Effector memory CD8-positive, alpha-beta T cell (primary cell): ENCODE measurements around the gene PTPN1.
A peak's percentile ranks its signal among the peaks of the same experiment; 100 is the strongest.

Experiments
- ATAC-seq: fragments of 150-1000 bp; cut with Tn5 transposase; replicated peaks from 2 replicates; pipeline ENCODE4 v1.10.0; 2021; ENCODE audit warnings: mild to moderate bottlenecking, moderate library complexity
- DNase-seq, 3 experiments: peaks; one replicate each; pipeline ENCODE4 v3.0.0; 2021
- H3K27ac Mint-ChIP-seq, 2 donors: one replicate each; pipeline ENCODE4 v1.8.0; 2022; ENCODE audit warnings: mild to moderate bottlenecking in 2 of 2, mixed read lengths in 2 of 2, moderate library complexity in 2 of 2
- H3K27me3 Mint-ChIP-seq, 2 donors: one replicate each; pipeline ENCODE4 v1.8.0; 2022; ENCODE audit warnings: mixed read lengths in 2 of 2
- H3K36me3 Mint-ChIP-seq: one replicate; pipeline ENCODE4 v1.8.0; 2022; ENCODE audit warnings: mild to moderate bottlenecking, moderate library complexity, mixed read lengths; ENCODE audit not compliant: insufficient read depth
- H3K4me1 Mint-ChIP-seq, 2 donors: one replicate each; pipeline ENCODE4 v1.8.0; 2022; ENCODE audit warnings: low read depth in 2 of 2, mixed read lengths in 2 of 2
- H3K4me3 Mint-ChIP-seq, 2 donors: one replicate each; pipeline ENCODE4 v1.8.0; 2022; ENCODE audit warnings: mild to moderate bottlenecking in 2 of 2, mixed read lengths in 2 of 2, moderate library complexity in 2 of 2
- H3K9me3 Mint-ChIP-seq, 2 donors: one replicate each; pipeline ENCODE4 v1.8.0; 2022; ENCODE audit warnings: mixed read lengths in 2 of 2

PTPN1 gene

DNA sequence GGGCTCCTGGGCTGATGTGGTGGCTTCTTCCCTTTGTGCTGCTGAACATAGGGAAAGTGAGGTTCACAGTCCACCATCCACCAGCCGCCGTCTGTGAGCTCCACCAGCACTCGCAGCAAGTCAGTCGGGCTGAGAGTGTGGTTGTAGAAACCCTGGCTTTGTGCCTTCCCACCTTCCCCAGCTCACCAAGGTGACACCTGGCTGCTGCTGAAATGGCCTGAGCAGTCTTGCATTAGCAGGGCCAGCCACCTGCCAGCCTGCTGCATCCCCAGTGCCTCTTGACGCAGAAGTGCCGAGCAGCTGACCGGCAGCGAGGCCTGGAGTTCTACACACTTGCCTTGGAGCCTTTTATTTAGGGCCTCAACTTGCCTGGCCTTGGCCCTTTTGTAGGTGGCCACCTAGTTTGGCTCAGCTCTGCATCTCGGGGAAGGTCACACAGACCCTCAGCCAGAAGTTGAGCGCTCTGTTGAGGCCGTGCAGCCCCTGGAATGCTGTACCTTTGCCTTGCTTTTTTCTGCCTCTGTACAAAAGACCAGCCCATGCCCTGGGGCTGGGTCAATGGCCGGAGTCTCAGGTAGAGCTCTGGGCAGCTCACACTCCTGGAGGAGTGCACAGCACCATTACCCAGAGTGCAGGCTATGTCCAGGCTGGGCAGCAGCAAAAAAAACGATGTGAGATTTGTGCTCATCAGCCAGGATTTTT lies 76.5 kb downstream of the PTPN1 start:
- Mint-ChIP-seq H3K4me3 (no peak overlapping the region), H3K27me3 (no peaks in the 10 kb centered on the region), H3K36me3 (peaks cover 66% of the 10 kb centered on the region), H3K27ac (peak overlapping the region in 1 of 2 donors; percentile 67), H3K9me3 (no peaks in the 10 kb centered on the region), H3K4me1 (peaks cover 0 to 1% of the 10 kb centered on the region in 2 donors)
- DNase-seq (no peak), ATAC-seq (no peak)

DNA sequence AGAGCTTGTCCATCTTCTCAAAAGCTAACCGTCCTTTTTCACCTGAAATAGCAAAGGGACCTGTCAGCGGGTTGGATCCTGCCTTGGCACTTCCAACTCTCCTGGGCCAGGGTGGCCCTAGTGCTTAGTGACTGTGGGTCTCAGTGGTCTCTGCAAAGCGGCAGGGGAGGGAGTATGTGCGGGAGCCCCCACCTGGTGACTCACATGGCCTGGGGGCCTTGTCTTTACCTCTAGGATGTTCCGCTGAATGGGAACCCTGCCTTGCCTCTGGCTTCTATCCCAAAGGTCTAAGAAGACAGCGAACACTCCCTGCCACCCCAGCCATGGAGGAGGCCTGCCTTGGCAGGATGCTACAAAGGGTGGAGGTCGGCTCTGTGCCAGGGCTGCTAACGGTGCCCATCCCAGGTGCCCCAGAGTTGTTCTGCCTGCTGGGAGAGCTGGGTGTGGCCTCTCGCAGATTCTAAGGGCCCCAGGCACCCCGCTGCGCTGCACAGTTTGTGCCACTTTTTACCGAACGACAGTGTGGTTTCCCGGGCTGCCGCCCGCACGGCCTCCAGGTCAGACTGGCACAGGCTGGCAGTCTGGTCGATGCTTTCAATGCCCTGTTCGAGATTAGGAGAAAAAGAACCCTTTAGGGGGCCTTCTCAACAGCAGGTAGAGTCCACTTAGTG lies 77.2 kb downstream of the PTPN1 start:
- H3K9me3 Mint-ChIP-seq, result no peaks in the 10 kb centered on the region
- no peaks in the 10 kb centered on the region for H3K27me3 Mint-ChIP-seq
- peak overlapping the region in 1 of 2 donors; percentile 67 for H3K27ac Mint-ChIP-seq
- peaks cover 60% of the 10 kb centered on the region for H3K36me3 Mint-ChIP-seq
- no peak for DNase-seq
- peaks cover 0 to 1% of the 10 kb centered on the region in 2 donors for H3K4me1 Mint-ChIP-seq
- ATAC-seq, result no peak
- H3K4me3 Mint-ChIP-seq, result no peak overlapping the region

DNA sequence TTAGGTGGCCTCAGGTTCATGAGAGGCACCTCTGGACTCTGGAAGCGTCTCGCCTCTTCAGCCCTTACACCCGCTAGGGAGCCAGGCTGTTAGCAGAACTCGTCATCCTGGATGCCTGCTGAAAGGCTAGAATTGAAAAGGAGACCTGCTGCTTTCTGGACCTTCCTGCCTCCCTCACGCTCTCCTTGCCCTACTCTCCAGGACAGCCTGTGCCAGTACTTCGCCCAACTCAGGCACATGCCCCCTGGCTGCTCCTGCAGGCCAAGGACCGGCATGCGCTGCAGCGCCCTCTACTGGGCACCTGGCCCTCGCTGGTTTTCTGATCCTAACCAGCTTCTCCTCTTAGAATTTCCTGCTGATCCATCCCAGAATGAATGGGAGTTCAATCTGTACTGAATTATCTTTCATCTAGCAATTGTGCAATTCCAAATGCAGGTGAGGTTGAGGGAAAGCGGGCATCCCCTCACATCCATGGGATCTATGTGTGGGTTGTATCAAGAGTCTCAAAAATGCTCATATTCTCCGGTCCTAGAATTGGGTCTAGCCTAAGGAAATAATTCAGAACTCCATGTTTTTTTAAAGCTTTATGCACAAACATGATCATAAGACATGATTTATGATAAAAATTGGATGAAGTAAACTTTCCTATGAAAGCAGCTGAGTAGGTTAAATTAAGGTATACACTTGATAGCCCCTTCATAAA lies 78.0 kb downstream of the PTPN1 start:
- H3K36me3 Mint-ChIP-seq, result peaks cover 56% of the 10 kb centered on the region
- H3K27me3 Mint-ChIP-seq, result no peaks in the 10 kb centered on the region
- H3K4me1 Mint-ChIP-seq, result peaks cover 0 to 1% of the 10 kb centered on the region in 2 donors
- ATAC-seq (peak; percentile 85), DNase-seq (peak; percentile 68 to 71 (median 69))
- peak overlapping the region in 1 of 2 donors; percentile 70 for H3K27ac Mint-ChIP-seq
- no peaks in the 10 kb centered on the region for H3K9me3 Mint-ChIP-seq
- H3K4me3 Mint-ChIP-seq, result no peak overlapping the region

DNA sequence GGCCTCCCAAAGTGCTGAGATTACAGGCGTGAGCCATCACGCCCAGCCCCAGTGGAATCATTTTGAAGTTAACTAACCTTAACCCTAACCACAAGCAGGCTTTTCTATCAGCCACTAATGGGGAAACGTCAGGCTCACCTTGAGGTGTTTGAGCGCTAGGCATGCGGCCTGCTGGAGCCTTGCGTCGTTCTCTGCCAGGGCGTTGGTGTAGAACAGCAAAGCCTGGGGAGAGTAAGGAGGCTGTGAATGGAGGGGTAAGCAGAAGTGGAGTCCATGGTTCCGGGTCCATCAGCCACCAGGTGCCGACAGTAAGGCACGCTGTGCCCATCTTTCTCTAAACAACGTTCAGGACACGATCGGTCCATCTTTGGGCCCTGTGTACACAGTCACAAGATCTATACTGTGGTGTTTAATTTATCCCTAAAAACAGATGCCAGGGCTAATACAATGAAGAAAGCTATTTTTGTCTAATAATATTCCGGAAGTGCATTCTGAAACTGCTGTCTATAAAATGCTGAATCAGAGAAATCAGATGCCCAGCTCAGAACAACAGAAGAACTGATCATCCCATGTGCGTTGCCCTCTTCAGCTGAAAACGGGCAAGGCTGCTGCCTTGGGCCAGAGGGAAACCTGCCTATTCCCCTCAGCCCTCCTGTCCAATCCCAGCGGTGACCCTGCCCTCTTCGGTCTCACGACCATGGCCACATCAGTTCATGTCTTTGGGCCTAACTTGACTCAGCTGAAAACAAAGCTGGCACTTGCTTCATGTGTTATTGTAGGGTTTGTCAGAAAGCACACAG lies 79.6 kb downstream of the PTPN1 start:
- H3K36me3 Mint-ChIP-seq, result peaks cover 43% of the 10 kb centered on the region
- peaks cover 0 to 1% of the 10 kb centered on the region in 2 donors for H3K4me1 Mint-ChIP-seq
- peak overlapping the region in 1 of 2 donors; percentile 55 for H3K27ac Mint-ChIP-seq
- no peaks in the 10 kb centered on the region for H3K27me3 Mint-ChIP-seq
- no peak overlapping the region for H3K4me3 Mint-ChIP-seq
- DNase-seq (no peak), ATAC-seq (no peak)
- no peaks in the 10 kb centered on the region for H3K9me3 Mint-ChIP-seq

DNA sequence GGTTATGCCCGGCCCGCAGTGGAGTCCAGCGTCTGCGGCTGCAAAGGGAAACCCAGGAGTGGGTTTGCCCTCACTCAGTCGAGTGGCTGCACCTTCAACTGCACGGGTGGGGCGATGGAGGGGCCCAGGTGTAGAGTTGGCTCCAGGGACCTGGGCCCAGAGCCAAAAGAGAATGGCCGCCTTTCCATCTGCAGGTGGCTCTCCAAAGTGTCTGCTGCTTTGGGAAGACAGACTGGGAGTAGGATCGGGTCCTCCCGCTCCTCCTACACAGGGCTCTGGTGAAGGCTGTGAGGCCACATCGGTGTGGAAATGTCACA lies 80.1 kb downstream of the PTPN1 start:
- no peaks in the 10 kb centered on the region for H3K27me3 Mint-ChIP-seq
- no peak overlapping the region for H3K4me3 Mint-ChIP-seq
- ATAC-seq, result no peak
- peaks cover 38% of the 10 kb centered on the region for H3K36me3 Mint-ChIP-seq
- H3K4me1 Mint-ChIP-seq, result peaks cover 0 to 4% of the 10 kb centered on the region in 2 donors
- H3K9me3 Mint-ChIP-seq, result no peaks in the 10 kb centered on the region
- no peak for DNase-seq
- H3K27ac Mint-ChIP-seq, result peak overlapping the region in 1 of 2 donors; percentile 55

DNA sequence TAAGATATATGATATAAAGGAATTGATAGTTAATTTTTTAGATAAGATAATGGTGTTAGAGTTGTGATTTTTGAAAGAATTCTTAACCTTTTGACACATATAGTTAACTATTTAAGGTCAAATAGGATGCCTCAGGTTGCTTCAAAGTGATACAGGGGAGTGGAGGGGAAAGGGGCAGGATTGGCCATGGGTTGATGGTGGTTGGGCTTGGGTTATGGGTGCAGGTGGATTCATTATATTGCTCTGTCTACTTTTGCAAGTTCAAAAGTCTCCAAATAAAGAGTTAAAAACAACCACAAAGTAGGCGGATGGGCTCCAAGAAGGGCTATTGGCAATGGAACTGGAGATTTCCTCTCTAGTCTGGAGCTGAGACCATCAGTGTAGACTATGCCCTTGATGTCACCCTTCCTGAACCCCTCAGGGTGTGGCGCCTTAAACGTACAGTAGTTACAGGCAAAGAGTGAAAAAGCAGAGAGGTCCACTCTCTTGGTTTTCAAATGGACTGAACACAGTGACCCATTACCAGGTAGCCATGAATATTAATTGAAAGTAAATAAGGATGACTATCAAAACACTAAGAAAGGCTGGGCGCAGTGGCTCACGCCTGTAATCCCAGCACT lies 81.2 kb downstream of the PTPN1 start:
- no peak for ATAC-seq

DNA sequence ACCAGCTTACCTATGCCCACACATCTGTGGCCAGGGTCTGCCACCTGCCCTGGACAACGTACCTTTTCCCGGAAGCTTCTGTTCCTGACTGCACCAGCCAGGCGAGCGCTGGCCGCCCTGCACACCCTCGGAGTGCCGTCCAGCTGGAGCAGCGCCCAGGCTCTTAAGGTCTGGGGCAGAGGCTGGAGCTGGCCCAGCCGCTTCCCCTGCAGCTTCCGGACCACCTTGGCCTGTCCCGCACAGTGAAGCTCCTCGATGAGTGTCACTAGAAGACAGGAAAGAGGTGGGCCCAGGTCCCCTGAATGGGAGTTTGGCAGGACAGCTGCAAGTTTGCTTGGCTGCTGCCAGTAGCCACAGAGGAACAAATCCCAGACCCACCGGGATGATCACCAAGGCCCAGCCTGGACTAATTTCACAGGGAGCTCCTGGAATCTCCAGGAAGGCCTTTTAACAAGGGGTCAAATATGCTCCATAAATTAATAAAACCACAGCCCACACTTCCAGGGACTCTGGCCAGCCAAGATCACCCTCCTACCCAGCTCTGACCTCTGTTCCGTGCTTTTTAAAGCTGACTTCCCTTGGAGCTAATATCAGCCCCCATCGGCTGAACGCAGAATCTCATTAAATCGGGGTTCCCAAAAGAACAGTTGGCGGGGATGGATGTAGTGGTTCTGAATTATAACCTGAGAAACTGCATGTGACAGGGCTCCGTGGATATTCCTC lies 82.3 kb downstream of the PTPN1 start:
- Mint-ChIP-seq H3K4me1 (peaks cover 0 to 12% of the 10 kb centered on the region in 2 donors), H3K9me3 (no peaks in the 10 kb centered on the region), H3K4me3 (no peak overlapping the region), H3K36me3 (peaks cover 36% of the 10 kb centered on the region), H3K27ac (no peak overlapping the region), H3K27me3 (no peaks in the 10 kb centered on the region)
- ATAC-seq (no peak), DNase-seq (no peak)

More for the DNA sequence above, 81.2 kb downstream of the PTPN1 start:
- peaks cover 0 to 8% of the 10 kb centered on the region in 2 donors for H3K4me1 Mint-ChIP-seq
- no peak overlapping the region for H3K4me3 Mint-ChIP-seq
- no peak for DNase-seq
- H3K36me3 Mint-ChIP-seq, result peaks cover 35% of the 10 kb centered on the region
- no peaks in the 10 kb centered on the region for H3K9me3 Mint-ChIP-seq
- H3K27ac Mint-ChIP-seq, result no peak overlapping the region
- H3K27me3 Mint-ChIP-seq, result no peaks in the 10 kb centered on the region

DNA sequence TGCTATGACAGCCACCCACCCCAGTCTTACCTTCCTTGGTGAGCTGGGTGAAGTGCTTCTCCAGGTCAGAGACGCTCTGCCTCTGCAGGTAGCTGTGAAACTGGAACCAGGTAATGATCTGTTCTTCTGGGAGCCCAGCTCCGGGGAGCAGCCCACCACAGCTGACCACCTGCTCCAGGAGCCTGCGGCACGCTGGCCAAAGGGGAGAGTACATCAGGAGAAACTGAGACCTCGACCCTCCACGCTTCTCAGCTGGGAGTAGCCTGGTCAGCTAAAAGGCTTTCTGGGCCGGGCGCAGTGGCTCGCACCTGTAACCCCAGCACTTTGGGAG lies 82.8 kb downstream of the PTPN1 start:
- Mint-ChIP-seq H3K36me3 (peaks cover 32% of the 10 kb centered on the region), H3K27me3 (no peaks in the 10 kb centered on the region), H3K4me1 (peaks cover 0 to 16% of the 10 kb centered on the region in 2 donors), H3K9me3 (no peaks in the 10 kb centered on the region), H3K27ac (no peak overlapping the region), H3K4me3 (no peak overlapping the region)
- no peak for DNase-seq
- ATAC-seq, result no peak

DNA sequence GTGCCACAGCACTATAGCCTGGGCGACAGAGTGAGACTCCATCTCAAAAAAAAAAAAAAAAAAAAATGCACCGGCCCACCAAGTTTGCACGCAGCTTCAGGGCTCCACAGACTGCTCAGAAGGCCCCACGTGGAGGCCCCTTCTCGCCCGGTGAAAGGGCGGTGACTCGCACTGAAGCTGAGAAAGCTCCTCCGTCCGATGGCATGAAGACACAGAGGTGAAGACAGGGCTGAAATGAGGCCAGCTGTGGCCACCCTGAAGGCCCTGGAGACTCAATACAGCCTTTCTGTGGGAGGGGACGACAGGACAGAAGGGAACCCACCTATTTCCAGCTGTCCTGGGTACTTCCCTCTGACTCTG lies 84.0 kb downstream of the PTPN1 start:
- no peak overlapping the region for H3K4me3 Mint-ChIP-seq
- peaks cover 29% of the 10 kb centered on the region for H3K36me3 Mint-ChIP-seq
- H3K9me3 Mint-ChIP-seq, result no peaks in the 10 kb centered on the region
- peaks cover 0 to 15% of the 10 kb centered on the region in 2 donors for H3K4me1 Mint-ChIP-seq
- no peaks in the 10 kb centered on the region for H3K27me3 Mint-ChIP-seq
- DNase-seq, result no peak
- ATAC-seq, result no peak
- no peak overlapping the region for H3K27ac Mint-ChIP-seq

DNA sequence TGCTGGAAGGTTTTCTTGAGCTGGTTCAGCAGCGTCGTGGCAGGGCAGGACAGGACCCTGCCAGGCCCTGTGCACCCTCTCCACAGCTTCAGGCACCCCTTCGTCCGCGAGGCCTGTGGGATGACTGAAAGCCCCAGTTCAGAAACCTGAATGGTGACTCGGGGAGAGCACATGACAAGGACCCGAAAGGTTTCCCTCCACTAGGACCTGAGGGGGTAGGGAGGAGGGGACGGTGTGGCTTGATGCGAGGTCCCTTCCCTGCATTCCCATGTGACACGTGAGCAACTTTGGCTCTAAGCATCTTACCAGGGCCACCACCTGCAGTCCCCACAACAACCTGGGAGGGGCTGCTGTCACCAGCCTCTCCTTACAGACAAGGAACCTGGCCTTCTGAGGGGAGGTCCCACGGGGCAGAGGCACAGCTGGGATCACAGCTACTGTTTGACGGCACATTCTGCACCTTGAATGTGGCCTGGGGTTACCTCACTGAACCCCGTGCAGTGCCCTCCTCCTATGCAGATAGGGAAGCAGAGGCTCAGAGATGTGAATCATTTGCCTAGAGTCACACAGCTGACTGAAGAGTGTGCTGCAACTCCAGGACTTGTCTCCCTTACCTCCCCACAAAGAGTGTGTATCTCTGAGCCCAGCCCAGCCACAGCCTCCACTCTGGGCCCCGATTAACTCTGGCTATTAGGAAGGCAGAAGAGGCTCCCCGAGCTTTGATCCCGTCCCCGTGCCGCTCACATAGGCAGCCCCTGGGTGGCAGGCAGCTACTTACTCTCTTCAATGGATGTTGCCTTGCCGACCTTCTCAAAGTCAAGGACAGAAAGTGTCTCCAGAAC lies 84.6 kb downstream of the PTPN1 start:
- H3K4me1 Mint-ChIP-seq, result peaks cover 0 to 15% of the 10 kb centered on the region in 2 donors
- ATAC-seq, result peak; percentile 51

DNA sequence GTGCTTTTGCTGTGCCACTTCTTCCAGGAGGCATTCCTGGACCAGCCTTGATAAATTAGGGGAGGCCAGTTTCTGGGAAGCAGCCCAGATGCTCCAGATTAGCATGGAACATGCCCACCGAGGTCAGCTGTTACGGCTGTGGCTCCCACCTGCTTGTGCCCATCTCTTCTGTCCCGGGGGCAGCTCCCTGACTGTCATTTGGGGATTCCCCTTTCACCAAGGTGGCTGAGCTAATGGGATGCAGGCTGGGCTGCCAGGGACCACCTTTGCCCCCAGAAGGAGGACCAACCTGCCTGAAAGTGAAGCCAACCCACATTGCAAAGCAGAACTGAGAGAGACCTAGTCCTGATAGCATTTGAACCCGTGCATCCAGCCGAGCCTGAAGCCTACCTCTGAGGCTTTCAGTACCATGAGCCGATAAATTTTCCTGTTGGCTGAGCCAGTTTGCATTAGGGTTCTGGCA lies 85.3 kb downstream of the PTPN1 start:
- Mint-ChIP-seq H3K27me3 (peaks cover 2 to 5% of the 10 kb centered on the region in 2 donors), H3K36me3 (peaks cover 19% of the 10 kb centered on the region), H3K9me3 (no peaks in the 10 kb centered on the region), H3K27ac (peak overlapping the region in 1 of 2 donors; percentile 68), H3K4me1 (peaks cover 0 to 15% of the 10 kb centered on the region in 2 donors), H3K4me3 (no peak overlapping the region)
- ATAC-seq, result no peak
- no peak for DNase-seq

More for the DNA sequence above, 84.6 kb downstream of the PTPN1 start:
- H3K27me3 Mint-ChIP-seq, result no peaks in the 10 kb centered on the region
- peaks cover 23% of the 10 kb centered on the region for H3K36me3 Mint-ChIP-seq
- peak overlapping the region in 1 of 2 donors; percentile 68 for H3K27ac Mint-ChIP-seq
- DNase-seq, result no peak
- no peak overlapping the region for H3K4me3 Mint-ChIP-seq
- no peaks in the 10 kb centered on the region for H3K9me3 Mint-ChIP-seq
